GM19438 (cell line): ENCODE measurements around the gene MPO.

ENCODE experiments used
- ATAC-seq: cut with Tn5 transposase; IDR thresholded peaks from one replicate; pipeline ENCODE4 v1.9.1; 2021; ENCODE audit warnings: low read depth; ENCODE audit not compliant: unreplicated experiment

The MPO gene

GRCh38 chr17:58308173-58308984 is 27.6 kb upstream of the MPO start:
- ATAC-seq: no peak

- no peak for ATAC-seq
Measured at GRCh38 chr17:58307468-58308172, 26.9 kb upstream of the MPO start.

DNA sequence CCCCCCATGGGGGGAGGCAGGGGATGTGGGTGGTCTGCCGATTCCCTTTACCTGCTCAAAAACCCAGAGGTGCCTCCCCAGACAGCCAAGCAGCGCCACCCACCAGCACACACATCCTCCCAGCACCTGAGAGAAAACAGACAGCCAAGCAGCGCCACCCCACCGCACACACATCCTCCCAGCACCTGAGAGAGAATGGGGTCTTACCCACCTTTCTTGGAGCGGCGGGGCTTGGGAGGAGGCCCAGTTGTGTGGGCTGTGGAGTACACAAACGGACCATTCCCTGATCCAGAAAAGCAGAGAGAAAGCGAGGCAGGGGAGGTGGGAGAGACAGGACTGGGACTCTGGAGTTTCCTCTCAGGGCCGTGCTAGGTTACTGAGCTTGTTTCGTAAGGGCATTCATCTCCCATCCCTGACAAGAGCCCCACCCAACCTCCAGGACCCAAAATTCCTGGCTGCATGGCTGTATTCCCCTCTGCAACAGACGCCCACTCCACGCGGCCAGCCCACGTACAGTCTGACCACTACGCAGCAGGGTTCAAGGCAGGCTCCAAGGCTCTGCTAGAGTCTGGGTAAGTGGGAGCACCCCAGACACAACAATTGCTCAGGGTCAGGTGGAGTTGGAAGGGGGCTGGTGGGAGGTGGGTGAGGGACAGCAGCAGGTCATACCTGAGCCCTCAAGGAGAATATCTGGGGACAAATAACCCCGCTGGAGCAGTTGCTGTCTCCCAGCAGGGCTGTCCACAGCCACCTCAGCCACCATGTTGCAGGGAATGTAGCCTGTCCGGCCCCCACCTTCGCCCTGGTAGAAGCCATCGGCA is 25.6 kb upstream of the MPO start:
- ATAC-seq: no peak

- ATAC-seq: no peak
Measured at GRCh38 chr17:58305626-58306025, 24.9 kb upstream of the MPO start.

- ATAC-seq: no peak
Measured at GRCh38 chr17:58304750-58305486, 24.2 kb upstream of the MPO start.

GRCh38 chr17:58303971-58304749 is 23.4 kb upstream of the MPO start:
- no peak for ATAC-seq

GRCh38 chr17:58302919-58303585 is 22.3 kb upstream of the MPO start:
- ATAC-seq: no peak

- no peak for ATAC-seq
Measured at GRCh38 chr17:58302171-58302918, 21.6 kb upstream of the MPO start.

GRCh38 chr17:58301504-58302150 is 20.9 kb upstream of the MPO start:
- no peak for ATAC-seq

- no peak for ATAC-seq
Measured at GRCh38 chr17:58300336-58300735, 19.6 kb upstream of the MPO start.

- ATAC-seq: no peak
Measured at GRCh38 chr17:58294034-58294433, 13.3 kb upstream of the MPO start.

DNA sequence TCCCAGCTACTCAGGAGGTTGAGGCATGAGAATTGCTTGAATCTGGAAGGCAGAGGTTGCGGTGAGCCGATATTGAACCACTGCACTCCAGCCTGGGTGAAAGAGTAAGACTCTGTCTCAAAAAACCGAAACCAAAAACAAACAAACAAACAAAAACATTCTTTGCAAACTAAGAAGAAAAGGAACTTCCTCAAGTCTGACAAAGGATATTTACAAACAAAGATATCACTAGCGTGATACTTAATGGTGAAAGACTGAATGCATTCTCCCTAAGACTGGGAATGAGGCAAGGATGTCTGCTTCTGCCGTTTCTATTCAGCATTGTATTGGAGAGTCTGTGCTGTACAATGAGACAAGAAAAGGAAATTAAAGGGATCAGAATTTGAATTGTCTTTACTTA is 10.5 kb upstream of the MPO start:
- ATAC-seq: no peak

- no peak for ATAC-seq
Measured at GRCh38 chr17:58289869-58290268, 9.1 kb upstream of the MPO start.

DNA sequence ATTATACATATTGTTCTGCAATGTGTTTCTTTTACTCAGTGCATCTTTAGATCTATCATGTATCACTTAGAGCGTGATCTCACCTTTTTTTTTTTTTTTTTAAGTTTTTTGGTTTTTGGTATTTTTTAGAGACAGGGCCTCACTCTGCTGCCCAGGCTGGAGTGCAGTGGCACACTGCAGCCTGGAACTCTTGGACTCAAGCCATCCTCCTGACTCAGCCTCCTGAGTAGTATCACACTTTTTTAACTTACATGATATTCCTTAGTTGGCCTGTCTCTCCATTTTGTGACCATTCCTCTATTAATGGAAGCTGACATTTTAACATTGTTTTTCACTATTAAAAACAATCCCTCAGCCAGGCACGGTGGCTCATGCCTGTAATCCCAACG is 4.7 kb upstream of the MPO start:
- no peak for ATAC-seq

DNA sequence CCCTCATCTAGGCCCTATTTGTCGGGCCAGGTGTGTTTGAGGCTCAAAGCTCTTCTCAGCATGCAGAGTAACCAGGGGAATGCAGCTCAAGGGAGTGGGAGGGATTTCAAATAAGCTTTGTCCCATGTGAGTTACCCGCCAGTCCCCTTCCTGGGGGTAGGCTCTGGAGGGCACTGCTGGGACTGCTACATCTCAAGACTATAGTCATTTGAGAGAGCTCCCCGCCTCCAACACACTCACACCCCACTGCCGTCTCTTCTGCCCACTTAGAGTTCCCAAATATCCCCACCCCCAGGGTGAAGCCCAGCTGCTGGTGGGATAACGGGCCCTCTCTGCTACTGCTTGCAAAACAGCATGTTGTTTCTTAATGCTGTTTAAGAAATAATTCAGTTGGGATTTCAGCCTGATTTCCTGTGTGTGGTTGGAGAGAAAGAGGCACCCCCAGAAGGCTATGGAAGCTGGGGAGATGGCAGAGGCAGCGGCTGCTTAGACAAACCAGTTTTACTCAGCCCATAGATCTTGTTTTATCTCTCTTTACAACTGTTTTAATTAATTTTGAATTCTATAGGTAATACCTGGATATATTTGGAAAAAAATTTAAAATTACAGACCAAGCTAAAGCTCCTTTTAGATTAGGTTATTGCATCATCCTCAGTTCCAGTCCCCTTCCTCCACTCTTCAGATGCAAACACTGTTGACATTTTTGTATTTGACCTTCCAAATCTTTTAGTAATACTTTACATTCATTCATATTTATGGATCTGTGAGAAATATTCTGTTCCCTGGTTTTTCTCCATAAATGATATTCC is 4.1 kb upstream of the MPO start:
- no peak for ATAC-seq

GRCh38 chr17:58283674-58284612 is 3.2 kb upstream of the MPO start:
- ATAC-seq: no peak
